NCI-H2227 (cell line): Measurements from ENCODE around the gene S1PR5.
A peak's percentile ranks its signal among the peaks of the same experiment; 100 is the strongest.

ENCODE experiments used
- DNase-seq: peaks from one replicate; lab custom pipeline; 2025; ENCODE audit not compliant: unreplicated experiment; lab: John Stamatoyannopoulos, UW

S1PR5 gene

GRCh38 chr19:10516671-10517286 is 468 bp downstream of the S1PR5 start:
- no peak for DNase-seq

- DNase-seq: no peak
These were observed 1.2 kb downstream of the S1PR5 start for GRCh38 chr19:10516064-10516385.

GRCh38 chr19:10514211-10515145 is 2.8 kb downstream of the S1PR5 start:
- no peak for DNase-seq

GRCh38 chr19:10513223-10513622 is 4.0 kb downstream of the S1PR5 start:
- no peak for DNase-seq

- peak; percentile 7 for DNase-seq
These were observed 6.9 kb downstream of the S1PR5 start for GRCh38 chr19:10510301-10510802.

- DNase-seq: no peak
These were observed 8.5 kb downstream of the S1PR5 start for GRCh38 chr19:10508707-10509106.

GRCh38 chr19:10508036-10508435 is 9.2 kb downstream of the S1PR5 start:
- DNase-seq: no peak

GRCh38 chr19:10505583-10506229 is 11.5 kb downstream of the S1PR5 start:
- DNase-seq: no peak

- peak; percentile 55 for DNase-seq
These were observed 14.1 kb downstream of the S1PR5 start, which contains the start of gene KEAP1 for GRCh38 chr19:10503002-10503789. TSS of gene KEAP1 (minus strand) at chr19:10503356. CDS start at chr19:10500033, 3,323 bp downstream.

- peak; percentile 91 for DNase-seq
These were observed 14.7 kb downstream of the S1PR5 start for GRCh38 chr19:10502524-10503001.

- peak; percentile 45 for DNase-seq
These were observed 15.2 kb downstream of the S1PR5 start for GRCh38 chr19:10501971-10502523.

- DNase-seq: no peak
These were observed 17.0 kb downstream of the S1PR5 start for GRCh38 chr19:10500247-10500592.

GRCh38 chr19:10499550-10500246 is 17.5 kb downstream of the S1PR5 start:
- DNase-seq: no peak

GRCh38 chr19:10497371-10497770 is 19.9 kb downstream of the S1PR5 start:
- DNase-seq: no peak

GRCh38 chr19:10491472-10492047 is 25.7 kb downstream of the S1PR5 start:
- no peak for DNase-seq

- DNase-seq: no peak
These were observed 30.7 kb downstream of the S1PR5 start for GRCh38 chr19:10486551-10486950.

GRCh38 chr19:10478903-10479384 is 38.3 kb downstream of the S1PR5 start:
- DNase-seq: peak; percentile 91

- DNase-seq: no peak
These were observed 38.8 kb downstream of the S1PR5 start for GRCh38 chr19:10478476-10478875.

GRCh38 chr19:10474962-10475451 is 42.2 kb downstream of the S1PR5 start:
- no peak for DNase-seq
